GM12864 (cell line): Measurements from ENCODE around the gene SEC16A.

ENCODE experiments used
- DNase-seq: peaks from one replicate; pipeline ENCODE4 v3.0.0-alpha.2; 2011; ENCODE audit warnings: low read depth
- H3K4me3 ChIP-seq: 2 replicates; pipeline ENCODE4 v1.5.1; 2011; ENCODE audit warnings: mild to moderate bottlenecking, low read depth, low read length, control low read depth
- CTCF ChIP-seq: IDR thresholded peaks from 2 replicates; pipeline ENCODE4 v1.5.1; 2011; ENCODE audit warnings: low read depth, mild to moderate bottlenecking, moderate library complexity, low read length, control low read depth, inconsistent platforms; ENCODE audit errors: missing control alignments

SEC16A gene

GRCh38 chr9:136482793-136483588 is at the start of gene SEC16A:
TSS of gene SEC16A (minus strand) at chr9:136483040. CDS start at chr9:136477615, 5,425 bp downstream.
- peak within 1 kb of the TSS; percentile 82 for H3K4me3 ChIP-seq
- no peak for TF ChIP-seq CTCF
- DNase-seq, result peak; percentile 85

DNA sequence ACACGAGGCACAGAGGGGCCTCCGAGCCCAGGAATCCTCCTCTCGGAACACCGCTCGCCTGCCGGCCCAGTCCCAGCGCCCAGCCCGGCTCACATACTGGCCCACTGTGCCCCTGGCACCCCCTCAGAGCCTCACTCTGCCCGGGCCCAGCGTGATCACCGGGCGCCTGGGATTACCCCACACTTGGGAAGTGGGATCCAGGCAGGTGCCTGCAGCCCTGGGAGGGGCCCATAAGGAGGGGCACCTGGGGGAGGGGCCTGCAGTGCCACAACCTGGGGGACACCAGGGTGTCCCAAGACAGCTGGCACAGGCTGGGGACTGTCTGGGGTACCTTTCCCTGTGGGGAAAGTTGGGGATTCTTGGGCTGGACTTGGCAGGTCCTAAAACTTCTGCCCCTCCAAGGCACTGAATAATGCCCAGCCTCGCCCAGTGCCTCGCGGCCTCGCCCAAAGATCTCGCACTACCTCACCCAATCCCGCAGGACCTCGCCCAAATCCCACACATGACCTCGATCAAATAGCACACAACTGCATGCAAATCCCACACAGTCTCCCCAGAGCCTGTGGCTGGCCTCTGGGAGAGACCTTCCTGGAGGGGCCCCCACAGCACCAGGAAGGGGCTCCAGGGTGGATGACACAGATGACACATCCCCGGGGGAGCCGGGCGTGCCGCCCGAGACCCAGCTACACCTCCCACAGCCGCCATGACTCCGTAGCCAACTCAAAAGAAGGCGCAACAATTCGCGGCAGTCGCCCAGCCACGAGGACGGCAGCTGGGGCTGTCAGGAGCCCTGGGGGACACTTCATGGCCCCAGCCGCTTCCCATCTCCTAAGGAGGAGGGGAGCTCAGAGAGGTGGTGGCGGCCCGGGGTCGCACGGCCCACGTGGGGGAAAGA is 49.3 kb upstream of the SEC16A start:
- no peak for TF ChIP-seq CTCF
- no peak for DNase-seq
- H3K4me3 ChIP-seq, result no peak overlapping the region

DNA sequence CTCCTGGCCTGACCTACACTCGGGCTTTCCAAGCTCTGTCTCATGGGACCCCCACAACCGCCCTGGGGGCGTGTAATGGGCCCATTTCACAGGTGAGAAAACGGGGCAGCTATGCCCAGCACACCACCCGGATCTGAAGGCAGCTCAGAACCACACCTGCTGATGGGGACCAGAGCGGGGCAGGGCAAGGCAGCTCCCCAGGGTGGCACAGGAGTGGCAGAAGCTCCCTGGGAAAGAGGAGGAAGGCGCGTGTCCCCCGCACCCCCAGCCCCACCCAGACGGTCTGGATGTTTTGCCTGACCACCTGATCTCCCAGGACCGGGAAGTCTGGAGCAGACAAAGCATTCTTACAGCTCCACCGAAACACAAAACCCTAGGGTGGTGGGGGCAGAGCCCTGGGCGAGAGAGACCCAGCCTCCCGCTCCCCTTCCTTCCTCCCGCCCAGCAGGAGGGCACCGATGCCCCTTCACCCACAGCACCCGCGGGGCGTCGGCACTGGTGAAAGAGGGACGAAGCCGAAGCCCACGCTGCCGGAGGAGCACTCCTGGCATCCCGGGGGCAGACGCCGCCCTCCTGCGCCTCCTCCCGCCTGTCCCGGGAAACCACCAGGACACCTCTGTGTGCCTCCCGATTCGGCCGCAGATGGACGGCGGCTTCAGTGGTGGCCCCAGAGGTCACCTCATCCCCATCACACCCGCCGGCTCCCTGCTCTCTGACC is 48.5 kb upstream of the SEC16A start:
- H3K4me3 ChIP-seq, result no peak overlapping the region
- no peak for DNase-seq
- no peak for TF ChIP-seq CTCF

DNA sequence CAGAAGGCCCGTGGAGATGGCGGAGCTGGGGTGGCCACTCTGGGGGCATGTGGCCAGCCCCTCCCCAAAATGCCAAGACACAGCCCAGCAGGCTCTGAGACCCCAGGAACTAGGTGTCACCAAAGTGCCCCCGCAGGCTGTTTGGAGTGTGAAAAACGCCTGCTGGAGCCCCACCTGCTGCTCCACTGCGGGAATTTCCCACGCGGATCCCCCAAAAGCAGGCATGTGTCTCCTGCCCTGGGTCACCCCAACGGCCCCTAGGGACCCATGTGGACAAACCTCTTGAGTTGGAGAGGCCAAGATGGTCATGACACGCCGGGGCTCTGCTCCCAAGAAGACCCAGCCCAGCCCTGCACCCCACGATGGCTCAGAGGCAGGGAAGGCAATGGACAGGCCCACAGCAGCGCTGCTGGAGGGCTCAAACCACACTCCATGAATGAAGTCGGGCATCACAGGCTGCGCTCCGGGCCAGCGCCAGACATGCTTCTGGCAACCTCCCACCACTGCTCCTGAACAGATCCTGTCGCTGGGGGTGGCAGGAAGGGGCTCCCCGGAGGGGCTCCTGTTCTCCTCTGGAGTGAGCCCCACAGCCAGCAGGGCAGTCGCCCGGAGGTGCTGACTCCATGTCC is 47.7 kb upstream of the SEC16A start:
- no peak overlapping the region for H3K4me3 ChIP-seq
- DNase-seq, result no peak
- TF ChIP-seq CTCF, result no peak

GRCh38 chr9:136529516-136530460 is 46.9 kb upstream of the SEC16A start:
- H3K4me3 ChIP-seq, result no peak overlapping the region
- DNase-seq, result no peak
- no peak for TF ChIP-seq CTCF
